Neural progenitor cell (in vitro differentiated cells): Measurements from ENCODE around the gene PTTG1IP2.

Source experiments
- EZH2phosphoT487 ChIP-seq: fragments of 200-600 bp; sonication (generic); IDR thresholded peaks from 2 replicates; pipeline ENCODE4 v1.6.1; 2017; ENCODE audit warnings: antibody characterized with exemption
- TF ChIP-seq, protein P1 (sequence below): fragments of 200-600 bp; sonication (generic); IDR thresholded peaks from 2 replicates; pipeline ENCODE4 v1.5.1; 2017; ENCODE audit warnings: antibody characterized with exemption, mild to moderate bottlenecking

DNA sequence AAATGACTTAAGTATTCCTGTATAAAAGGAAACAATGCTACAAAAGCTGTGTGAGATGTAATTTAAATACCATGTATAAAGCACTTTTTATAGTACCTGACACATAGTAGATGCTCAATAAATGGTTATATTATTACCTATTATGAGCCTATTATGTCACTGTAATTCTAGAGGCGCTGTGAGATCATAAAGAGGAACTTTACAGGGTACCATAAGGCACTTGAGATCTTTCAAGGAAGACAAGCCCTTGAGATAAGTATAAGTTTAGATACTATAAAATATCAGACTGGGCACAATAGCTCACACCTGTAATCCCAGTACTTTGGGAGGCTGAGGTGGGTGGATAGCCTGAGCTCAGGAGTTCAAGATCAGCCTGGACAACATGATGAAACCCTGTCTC lies 38.3 kb downstream of the PTTG1IP2 start:
- TF ChIP-seq EZH2phosphoT487 = no peak
- TF ChIP-seq, protein P1, sequence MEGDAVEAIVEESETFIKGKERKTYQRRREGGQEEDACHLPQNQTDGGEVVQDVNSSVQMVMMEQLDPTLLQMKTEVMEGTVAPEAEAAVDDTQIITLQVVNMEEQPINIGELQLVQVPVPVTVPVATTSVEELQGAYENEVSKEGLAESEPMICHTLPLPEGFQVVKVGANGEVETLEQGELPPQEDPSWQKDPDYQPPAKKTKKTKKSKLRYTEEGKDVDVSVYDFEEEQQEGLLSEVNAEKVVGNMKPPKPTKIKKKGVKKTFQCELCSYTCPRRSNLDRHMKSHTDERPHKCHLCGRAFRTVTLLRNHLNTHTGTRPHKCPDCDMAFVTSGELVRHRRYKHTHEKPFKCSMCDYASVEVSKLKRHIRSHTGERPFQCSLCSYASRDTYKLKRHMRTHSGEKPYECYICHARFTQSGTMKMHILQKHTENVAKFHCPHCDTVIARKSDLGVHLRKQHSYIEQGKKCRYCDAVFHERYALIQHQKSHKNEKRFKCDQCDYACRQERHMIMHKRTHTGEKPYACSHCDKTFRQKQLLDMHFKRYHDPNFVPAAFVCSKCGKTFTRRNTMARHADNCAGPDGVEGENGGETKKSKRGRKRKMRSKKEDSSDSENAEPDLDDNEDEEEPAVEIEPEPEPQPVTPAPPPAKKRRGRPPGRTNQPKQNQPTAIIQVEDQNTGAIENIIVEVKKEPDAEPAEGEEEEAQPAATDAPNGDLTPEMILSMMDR = no peak
